Measurements from ENCODE around the gene ACVRL1.
"Not testable (repeated sequence)": the region's sequence is repeated elsewhere in the genome, so short reads cannot be mapped to it uniquely, and the experiment has no call there.

Gene ACVRL1

GRCh38 chr12:51883295-51883694 is 24.0 kb upstream of the ACVRL1 start:
- DNase-seq, result no peak
- H3K27me3 Mint-ChIP-seq (ENCODE audit: low read depth, poor library complexity), result peaks cover 15% of the 10 kb centered on the region
- no peak for TF ChIP-seq CTCF (IDR thresholded peaks at IDR 0.05)
- no peaks in the 10 kb centered on the region for H3K9me3 Mint-ChIP-seq
- H3K27ac Mint-ChIP-seq, result no peak overlapping the region
- peaks cover 18% of the 10 kb centered on the region for H3K4me1 Mint-ChIP-seq
- no peak overlapping the region for H3K4me3 Mint-ChIP-seq
- no peaks in the 10 kb centered on the region for H3K36me3 Mint-ChIP-seq (ENCODE audit: low read depth)

GRCh38 chr12:51883998-51884675 is 23.2 kb upstream of the ACVRL1 start:
- Mint-ChIP-seq H3K36me3 (ENCODE audit: low read depth) (no peaks in the 10 kb centered on the region), H3K4me3 (no peak overlapping the region), H3K4me1 (peaks cover 19% of the 10 kb centered on the region), H3K27ac (no peak overlapping the region), H3K27me3 (ENCODE audit: low read depth, poor library complexity) (peaks cover 19% of the 10 kb centered on the region), H3K9me3 (no peaks in the 10 kb centered on the region)
- no peak for TF ChIP-seq CTCF (IDR thresholded peaks at IDR 0.05)
- DNase-seq, result no peak

- Mint-ChIP-seq H3K4me3 (no peak overlapping the region), H3K27me3 (ENCODE audit: low read depth, poor library complexity) (peaks cover 16% of the 10 kb centered on the region), H3K9me3 (no peaks in the 10 kb centered on the region), H3K4me1 (peaks cover 25% of the 10 kb centered on the region), H3K27ac (no peak overlapping the region), H3K36me3 (ENCODE audit: low read depth) (no peaks in the 10 kb centered on the region)
- no peak for DNase-seq
- no peak for TF ChIP-seq CTCF (IDR thresholded peaks at IDR 0.05)
Observed at GRCh38 chr12:51884676-51885229, 22.6 kb upstream of the ACVRL1 start.

- not testable (repeated sequence) for H3K36me3 Mint-ChIP-seq (ENCODE audit: low read depth); DNase-seq; H3K9me3 Mint-ChIP-seq; H3K4me3 Mint-ChIP-seq
- peaks cover 25% of the 10 kb centered on the region for H3K4me1 Mint-ChIP-seq
- H3K27ac Mint-ChIP-seq, result peak overlapping the region; percentile 45
- H3K27me3 Mint-ChIP-seq (ENCODE audit: low read depth, poor library complexity), result peaks cover 15% of the 10 kb centered on the region
Observed at GRCh38 chr12:51885294-51886020, 21.8 kb upstream of the ACVRL1 start.

GRCh38 chr12:51886021-51886710 is 21.1 kb upstream of the ACVRL1 start:
- no peaks in the 10 kb centered on the region for H3K36me3 Mint-ChIP-seq (ENCODE audit: low read depth)
- H3K4me3 Mint-ChIP-seq, result no peak overlapping the region
- H3K4me1 Mint-ChIP-seq, result peaks cover 25% of the 10 kb centered on the region
- DNase-seq, result no peak
- no peaks in the 10 kb centered on the region for H3K9me3 Mint-ChIP-seq
- peak overlapping the region; percentile 45 for H3K27ac Mint-ChIP-seq
- H3K27me3 Mint-ChIP-seq (ENCODE audit: low read depth, poor library complexity), result peaks cover 18% of the 10 kb centered on the region
- TF ChIP-seq CTCF (IDR thresholded peaks at IDR 0.05), result no peak
